H1 (cell line): ENCODE results near the gene SLC4A1. TPM values are rescaled to one million over a fixed set of nuclear protein-coding genes. Genes with fewer than 3 reads are reported as not detected.

Experiments
- ATF2 ChIP-seq: IDR thresholded peaks from 2 replicates; pipeline ENCODE4 v1.6.1; 2012; ENCODE audit warnings: low read length, inconsistent platforms
- CTCF ChIP-seq, 3 experiments: IDR thresholded peaks; 1 replicate in 2 of 3; 2 replicates in 1 of 3; pipeline versions ENCODE4 v1.5.1 to v1.6.1; 2011; ENCODE audit warnings: low read length in 3 of 3, mild to moderate bottlenecking in 3 of 3, inconsistent platforms in 2 of 3, low read depth in 1 of 3, moderate library complexity in 1 of 3; ENCODE audit not compliant: insufficient read depth in 1 of 3; ENCODE audit errors: control extremely low read depth in 1 of 3
- EGR1 ChIP-seq: IDR thresholded peaks from 2 replicates; pipeline ENCODE4 v1.6.1; 2011; ENCODE audit warnings: low read depth, low read length, borderline replicate concordance
- FOSL1 ChIP-seq: IDR thresholded peaks from 2 replicates; pipeline ENCODE4 v1.6.1; 2011; ENCODE audit warnings: mild to moderate bottlenecking, low read depth, low read length, moderate library complexity; ENCODE audit not compliant: insufficient read depth
- GABPA ChIP-seq: IDR thresholded peaks from 2 replicates; pipeline ENCODE4 v1.6.1; 2011; ENCODE audit warnings: mild to moderate bottlenecking, low read length, moderate library complexity, borderline replicate concordance; ENCODE audit not compliant: insufficient read depth
- GTF2F1 ChIP-seq: IDR thresholded peaks from 2 replicates; pipeline ENCODE4 v1.6.1; 2012; ENCODE audit warnings: low read depth, low read length, improper control_type of control experiment, borderline replicate concordance
- HDAC2 ChIP-seq, 2 experiments: fragments of 300-600 bp in 1 of 2; sonication (generic) in 1 of 2; IDR thresholded peaks; 2 replicates each; pipeline ENCODE4 v1.6.1; 2011 to 2012; ENCODE audit warnings: low read depth in 2 of 2, low read length in 2 of 2, mild to moderate bottlenecking in 2 of 2, moderate library complexity in 2 of 2, borderline replicate concordance in 1 of 2, inconsistent platforms in 1 of 2
- JUN ChIP-seq: IDR thresholded peaks from 2 replicates; pipeline ENCODE4 v1.6.1; 2011; ENCODE audit warnings: low read depth, mild to moderate bottlenecking, improper control_type of control experiment, low read length
- KDM4A ChIP-seq: IDR thresholded peaks from one replicate; pipeline ENCODE4 v1.7.1; 2012; ENCODE audit warnings: low read depth, mild to moderate bottlenecking, moderate library complexity, low read length, inconsistent platforms; ENCODE audit not compliant: severe bottlenecking
- MAFK ChIP-seq: IDR thresholded peaks from 2 replicates; pipeline ENCODE4 v1.6.1; 2012; ENCODE audit warnings: low read depth, mild to moderate bottlenecking, improper control_type of control experiment, low read length
- NRF1 ChIP-seq: IDR thresholded peaks from 2 replicates; pipeline ENCODE4 v1.6.1; 2011; ENCODE audit warnings: mild to moderate bottlenecking, low read depth, low read length, improper control_type of control experiment
- PHF8 ChIP-seq: fragments of 200-600 bp; sonication (generic); conservative IDR thresholded peaks from 2 replicates; pipeline ENCODE4 v1.7.1; 2012; ENCODE audit warnings: low read depth, mild to moderate bottlenecking, inconsistent platforms, low read length, moderate library complexity
- POLR2AphosphoS5 ChIP-seq: IDR thresholded peaks from 2 replicates; pipeline ENCODE4 v1.6.1; 2011; ENCODE audit warnings: low read depth, low read length
- RBBP5 ChIP-seq: IDR thresholded peaks from 2 replicates; pipeline ENCODE4 v1.7.1; 2012; ENCODE audit warnings: low read depth, mild to moderate bottlenecking, inconsistent platforms, low read length, moderate library complexity, borderline replicate concordance
- RNF2 ChIP-seq: fragments of 200-900, 300-1000 bp; sonication (generic); IDR thresholded peaks from 2 replicates; pipeline ENCODE4 v1.7.1; 2016; ENCODE audit warnings: borderline replicate concordance, low read depth, mild to moderate bottlenecking, antibody characterized with exemption, low read length; ENCODE audit not compliant: poor library complexity, severe bottlenecking; ENCODE audit errors: missing control alignments
- SIN3A ChIP-seq, 2 experiments: IDR thresholded peaks in 1 of 2; conservative IDR thresholded peaks in 1 of 2; 2 replicates each; pipeline ENCODE4 v1.6.1; 2011 to 2012; ENCODE audit warnings: low read length in 2 of 2, improper control_type of control experiment in 1 of 2, low read depth in 1 of 2, mild to moderate bottlenecking in 1 of 2
- YY1 ChIP-seq: IDR thresholded peaks from 2 replicates; pipeline ENCODE4 v1.6.1; 2011; ENCODE audit warnings: low read depth, mild to moderate bottlenecking, low read length
- polyA plus RNA-seq, 7 experiments: library from polyadenylated mRNA; depleted of rRNA in 3 of 7; stranded (reverse) in 5 of 7; unstranded in 2 of 7; fragments of >200 nt in 5 of 7; fragments of 200-250 nt in 2 of 7; gene quantifications; 1 replicate in 5 of 7; 2 replicates in 1 of 7; 4 replicates in 1 of 7; pipeline versions ENCODE4 v1.2.1 to v1.2.3, GENCODE V29; 2011 to 2013; ENCODE audit warnings: missing spikeins in 2 of 7, mixed read lengths in 2 of 7
- total RNA-seq: library from RNA; stranded (reverse); fragmentation: NEBNext Ultra II Directional; extraction: Animal tissue kit (Norgen Biotek cat#: 25700); gene quantifications from 2 replicates; pipeline ENCODE4 v1.2.1, GENCODE V29; 2021

SLC4A1 gene
- total and polyA plus RNA-seq, 2 of the 8 experiments (the other 6 are each of a cell fraction or from before 2014, with no cell fraction given), result 0.08 TPM; not detected in 1

GRCh38 chr17:44221084-44221861, 46.7 kb downstream of the SLC4A1 start (continued):
- no peak for TF ChIP-seq CTCF (IDR thresholded peaks at IDR 0.05; ENCODE audit: control extremely low read depth in 1 of 3, insufficient read depth in 1 of 3, low read depth in 1 of 3, low read length in 3 of 3)
- TF ChIP-seq NRF1, result no peak
- TF ChIP-seq EGR1, result no peak
- TF ChIP-seq RBBP5, result no peak; the same call in 1 of the 2 replicates
- TF ChIP-seq KDM4A, result peak; percentile 46
- 0 out of 4 replicates have a peak, but pooled peaks of 1 of the 2 experiments have one; percentile 7 for TF ChIP-seq HDAC2 (IDR thresholded peaks at IDR 0.05; ENCODE audit: borderline replicate concordance in 1 of 2, low read depth in 2 of 2, low read length in 2 of 2)
- TF ChIP-seq GTF2F1, result no peak
- peak; percentile 66 for TF ChIP-seq POLR2AphosphoS5
- no peak for TF ChIP-seq MAFK
- TF ChIP-seq JUN, result no peak
- no peak for TF ChIP-seq PHF8
- TF ChIP-seq ATF2, result no peak
- peak in 1 of 2 experiments; percentile 51; a peak in 1 of 4 replicates for TF ChIP-seq SIN3A (conservative IDR thresholded peaks at IDR 0.05 in 1 of 2, IDR thresholded peaks at IDR 0.05 in 1 of 2; ENCODE audit: low read depth in 1 of 2, low read length in 2 of 2)
- TF ChIP-seq GABPA, result no peak
- no peak for TF ChIP-seq FOSL1
- peak; percentile 50; the same call in 1 of the 2 replicates for TF ChIP-seq YY1
- no peak for TF ChIP-seq RNF2
